Right renal cortex interstitium (tissue), 3 donors: ENCODE measurements around the gene ITGAE. TPM values are rescaled to one million over a fixed set of nuclear protein-coding genes. Genes with fewer than 3 reads are reported as not detected.

Experiments
- DNase-seq, 3 donors: peaks; one replicate each; pipeline ENCODE4 v3.0.0-alpha.2; 2013; ENCODE audit warnings: low read depth in 3 of 3, low spot score in 2 of 3
- polyA plus RNA-seq, 3 donors: library from polyadenylated mRNA; unstranded; fragments of 120-200 nt; gene quantifications; one replicate each; pipeline ENCODE4 v1.2.1, GENCODE V29; 2013; ENCODE audit not compliant: insufficient read length in 3 of 3

Gene ITGAE
- polyA plus RNA-seq, 3 donors, result 37.4 to 40.9 (median 38.3) TPM

DNA sequence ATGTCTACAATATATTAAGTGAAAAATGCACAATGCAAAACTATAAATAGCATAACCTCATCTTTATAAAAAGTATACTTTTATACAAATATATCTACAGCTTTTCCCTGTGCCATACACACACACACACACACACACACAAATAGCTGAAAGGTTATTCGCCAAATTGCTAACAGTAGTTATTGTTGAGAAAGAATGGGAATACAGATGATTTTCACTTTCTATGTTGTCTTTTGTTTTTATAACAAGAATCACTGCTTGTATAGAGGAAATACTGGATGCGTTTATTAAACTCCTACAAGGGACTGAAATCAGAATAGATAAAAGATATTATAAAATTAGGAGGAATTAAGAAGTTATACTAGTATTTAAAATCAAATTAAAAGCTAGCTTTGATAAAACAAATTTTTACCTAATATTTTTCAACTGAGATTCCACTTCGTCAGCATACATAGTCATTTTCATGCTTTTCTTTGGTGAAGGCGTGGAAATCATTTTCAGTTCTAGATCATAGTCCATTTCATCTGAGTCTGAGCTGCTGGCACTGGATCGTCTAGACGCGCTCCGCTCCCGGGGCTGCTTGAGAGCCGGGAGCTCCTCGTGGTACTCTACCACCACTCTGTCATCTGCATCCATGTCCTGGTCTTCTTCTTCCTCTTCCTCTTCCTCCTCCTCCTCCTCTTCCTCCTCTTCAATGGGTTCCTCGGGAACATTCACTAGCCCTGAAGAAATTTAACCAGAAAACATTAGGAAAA, 17.0 kb upstream of the ITGAE start:
- no peak for DNase-seq

DNA sequence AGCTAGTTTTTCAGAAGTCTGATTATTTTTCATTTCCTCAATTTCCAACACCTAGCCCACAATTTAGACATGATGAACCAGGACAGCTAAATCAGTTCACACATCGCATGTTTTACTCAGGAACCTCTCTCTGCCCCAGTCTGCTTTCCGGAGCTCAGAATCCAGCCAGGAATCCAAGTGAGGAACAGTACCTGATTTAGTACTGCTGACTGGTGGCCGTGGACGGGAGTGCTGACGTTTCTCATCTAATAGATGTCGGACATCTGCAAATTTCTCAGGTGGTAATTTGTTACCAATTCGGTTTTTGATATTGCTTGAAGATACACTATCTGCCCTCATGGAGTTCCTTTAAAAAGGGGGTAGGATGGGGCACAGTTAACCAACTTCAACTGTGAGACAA, 14.9 kb upstream of the ITGAE start:
- DNase-seq, result no peak

DNA sequence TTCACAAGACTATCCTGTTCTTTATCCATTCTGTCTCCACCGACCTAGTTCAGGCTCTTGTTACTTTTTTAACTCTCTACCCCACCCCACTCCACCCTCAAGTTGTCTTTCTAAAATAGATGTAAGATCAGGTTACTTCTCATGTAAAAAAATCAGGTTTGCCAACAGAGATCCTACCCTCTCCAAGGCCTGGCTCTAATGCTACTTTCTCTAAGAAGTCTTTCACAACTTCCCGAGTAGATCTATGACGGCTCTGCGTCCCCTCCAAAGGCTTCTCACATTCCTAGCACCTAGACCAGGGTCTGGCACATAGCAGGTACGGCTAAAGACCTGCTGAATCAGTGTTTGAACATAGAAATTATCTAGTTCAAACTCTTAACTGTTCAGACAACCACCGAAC, 14.1 kb upstream of the ITGAE start:
- no peak for DNase-seq

DNA sequence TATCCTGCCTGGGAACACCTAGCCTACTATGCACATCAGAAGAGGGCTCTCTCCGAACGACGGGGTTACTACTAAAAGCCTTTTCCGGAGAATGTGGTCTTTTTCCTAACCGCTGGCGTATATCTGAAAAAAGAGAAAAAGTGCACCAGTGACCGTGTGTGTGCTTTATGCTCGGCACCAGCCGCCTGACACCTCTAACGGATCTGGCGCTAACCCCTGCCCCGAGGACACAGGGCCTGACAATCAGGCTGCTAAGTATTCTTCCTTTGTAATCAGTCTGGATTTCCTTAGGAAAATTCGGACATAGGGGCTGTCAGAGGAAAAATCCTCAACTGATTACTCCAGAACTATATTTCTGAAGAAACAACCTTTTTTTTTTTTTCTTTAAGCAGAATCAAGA, 13.4 kb upstream of the ITGAE start:
- DNase-seq, result no peak

DNA sequence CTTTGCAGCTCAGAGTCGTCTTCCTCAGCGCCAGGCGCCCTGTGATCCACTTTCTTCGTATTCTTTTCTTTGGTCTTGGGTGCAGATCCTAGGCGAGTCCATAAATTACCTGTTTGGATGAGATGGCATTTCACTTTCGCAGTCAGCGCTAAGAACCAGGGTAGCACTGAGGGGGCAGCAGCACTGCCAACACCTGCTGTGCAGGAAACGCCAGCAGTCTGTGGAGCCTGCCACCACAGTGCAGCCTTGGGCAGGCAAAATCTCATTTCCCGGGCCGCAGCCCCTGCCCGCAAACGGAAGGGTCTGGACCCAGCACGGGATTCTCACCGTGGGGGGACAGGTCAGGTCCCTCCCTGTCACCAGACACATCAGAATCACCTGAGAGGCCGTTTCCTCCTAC, 12.2 kb upstream of the ITGAE start:
- DNase-seq, result no peak

DNA sequence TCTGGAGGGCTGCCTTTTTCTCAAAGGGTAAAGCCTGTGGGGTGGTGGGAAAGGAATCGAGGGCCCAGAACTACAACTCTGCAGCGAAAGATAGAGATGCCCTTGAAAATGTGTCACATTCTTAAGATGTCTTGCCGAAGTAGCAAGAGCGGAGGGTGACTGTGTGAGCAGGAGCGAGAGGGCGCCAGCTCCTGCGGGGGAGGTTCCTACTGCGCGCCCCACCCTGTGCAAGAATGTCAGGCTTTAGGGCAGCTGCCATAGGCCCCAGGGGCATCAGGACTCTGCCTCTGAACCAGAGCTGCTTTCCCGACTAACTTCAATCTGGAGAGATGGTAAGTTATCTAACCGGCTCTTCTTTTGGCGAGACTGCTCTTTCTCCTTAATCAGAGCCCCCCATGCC, 11.8 kb upstream of the ITGAE start:
- DNase-seq, result no peak

DNA sequence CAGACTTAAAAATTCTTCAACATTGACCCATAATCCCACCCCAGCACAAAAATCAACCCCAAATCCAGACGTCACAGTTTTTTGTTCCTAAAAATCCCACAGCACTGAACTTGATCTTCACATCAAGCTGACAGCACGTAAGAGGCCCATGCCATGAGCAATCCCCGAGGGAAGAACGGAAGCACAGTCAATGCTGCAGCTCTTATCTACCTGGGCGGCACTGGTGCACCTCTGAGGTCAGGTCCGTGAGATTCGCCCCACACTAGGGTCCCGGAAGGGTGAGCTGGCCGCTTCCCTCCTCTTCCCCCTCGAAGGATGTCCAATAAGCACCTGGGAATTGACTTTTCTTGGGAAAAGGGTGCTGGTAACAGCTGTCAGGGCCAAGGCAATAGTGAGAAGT, 11.3 kb upstream of the ITGAE start:
- no peak for DNase-seq

DNA sequence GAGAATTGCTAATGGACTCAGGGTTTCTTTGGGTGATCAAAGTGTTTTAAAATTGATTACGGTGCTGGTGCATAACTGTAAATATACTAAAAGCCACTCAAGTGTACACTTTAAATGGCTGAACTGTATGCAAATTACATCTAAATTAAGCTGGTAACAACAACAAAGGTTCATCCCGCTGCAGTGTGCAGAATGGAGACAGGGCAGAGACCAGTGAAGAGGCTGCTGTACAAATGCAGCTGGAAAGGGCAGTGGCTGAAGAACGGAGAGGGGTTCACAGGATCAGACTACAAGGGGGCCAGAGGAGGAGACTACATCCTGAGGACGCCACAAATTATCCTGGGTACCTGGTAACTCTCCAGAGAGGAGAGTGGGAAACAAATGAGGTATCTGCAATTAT, 9.0 kb upstream of the ITGAE start:
- no peak for DNase-seq

DNA sequence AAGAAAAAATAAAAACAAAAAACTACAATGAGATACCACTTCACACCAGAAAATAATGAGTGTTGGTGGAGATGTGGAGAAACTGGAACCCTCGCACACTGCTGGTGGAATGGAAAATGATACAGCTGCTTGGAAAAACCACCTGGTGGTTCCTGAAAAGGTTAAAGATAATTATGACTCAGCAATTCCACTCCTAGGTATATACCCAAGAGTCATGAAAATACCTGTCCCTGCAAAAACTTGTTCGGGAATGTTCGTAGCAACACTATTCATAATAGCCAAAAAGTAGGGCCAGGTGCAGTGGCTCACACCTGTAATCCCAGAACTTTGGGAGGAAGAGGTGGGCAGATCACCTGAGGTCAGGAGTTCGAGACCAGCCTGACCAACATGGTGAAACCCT, 8.1 kb upstream of the ITGAE start:
- DNase-seq, result no peak

DNA sequence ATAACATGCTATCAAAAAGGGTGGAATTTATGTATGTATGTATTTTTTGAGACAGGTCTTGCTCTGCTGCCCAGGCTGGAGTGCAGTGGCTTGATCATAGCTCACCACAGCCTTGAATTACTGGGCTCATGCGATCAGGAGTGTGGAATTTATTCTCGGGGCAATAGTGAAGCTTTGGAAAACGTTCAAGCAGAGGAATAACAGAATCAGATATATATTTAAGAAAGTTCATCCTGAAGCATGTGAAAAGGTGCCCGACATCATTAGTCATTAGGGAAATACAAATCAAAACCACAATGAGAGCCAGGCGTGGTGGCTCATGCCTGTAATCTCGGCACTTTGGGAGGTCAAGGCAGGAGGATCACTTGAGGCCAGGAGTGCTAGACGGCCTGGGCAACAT, 7.7 kb upstream of the ITGAE start:
- no peak for DNase-seq

DNA sequence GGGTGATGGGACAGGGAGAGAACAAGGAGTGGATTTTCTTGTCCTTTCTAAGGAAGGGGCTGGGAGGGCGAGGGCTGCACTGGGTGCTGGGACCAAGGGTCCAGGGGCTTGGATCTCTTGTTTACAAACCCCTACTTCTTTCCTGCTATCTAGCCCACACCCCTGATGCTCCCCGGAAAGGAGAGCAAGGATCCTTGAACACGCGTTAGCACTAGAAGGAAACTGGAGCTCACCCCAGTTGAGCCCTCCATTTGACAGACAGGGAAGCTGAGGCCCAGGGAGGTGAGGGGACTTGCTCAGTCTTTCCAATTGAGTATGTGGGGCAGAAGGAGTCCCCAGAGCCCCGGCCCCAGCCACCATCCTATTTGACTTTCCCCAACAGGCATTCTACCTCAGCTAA, 4.6 kb upstream of the ITGAE start:
- DNase-seq, result no peak

DNA sequence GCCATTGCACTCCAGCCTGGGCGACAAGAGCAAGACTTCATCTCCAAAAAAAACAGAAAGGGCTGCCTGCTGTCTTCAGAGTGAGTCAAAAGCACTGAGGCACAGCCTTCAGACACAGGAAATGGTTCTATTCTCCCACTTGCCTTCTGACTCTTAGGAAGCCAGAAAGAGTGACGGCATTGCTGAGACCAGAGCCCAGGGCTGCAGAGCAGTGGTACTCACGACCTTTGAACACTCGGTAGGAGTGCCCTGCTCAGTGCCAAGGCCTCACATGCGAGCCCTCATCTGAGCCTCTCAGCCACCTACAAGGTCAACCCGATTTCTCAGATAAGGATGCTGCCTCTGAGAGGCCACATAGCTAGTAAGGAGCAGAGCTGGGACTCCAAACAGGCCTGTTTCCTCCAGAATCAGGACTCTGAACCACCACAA, 3.5 kb upstream of the ITGAE start:
- no peak for DNase-seq

DNA sequence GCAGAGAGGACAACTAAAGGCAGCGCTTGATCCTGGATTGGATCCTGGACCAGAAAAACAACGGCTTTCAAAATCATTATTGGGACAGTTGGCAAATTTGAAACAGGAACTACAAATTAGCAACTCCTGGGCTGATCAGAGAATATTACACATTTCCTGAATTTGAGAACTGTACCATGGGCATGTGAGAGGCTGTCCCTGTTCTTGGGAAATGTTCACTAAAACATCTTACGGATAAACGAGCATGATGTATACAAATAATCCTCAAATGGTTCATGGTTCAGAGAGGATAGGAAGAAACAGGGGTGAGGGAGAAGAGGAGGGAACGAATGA, 2.3 kb upstream of the ITGAE start:
- DNase-seq, result no peak

DNA sequence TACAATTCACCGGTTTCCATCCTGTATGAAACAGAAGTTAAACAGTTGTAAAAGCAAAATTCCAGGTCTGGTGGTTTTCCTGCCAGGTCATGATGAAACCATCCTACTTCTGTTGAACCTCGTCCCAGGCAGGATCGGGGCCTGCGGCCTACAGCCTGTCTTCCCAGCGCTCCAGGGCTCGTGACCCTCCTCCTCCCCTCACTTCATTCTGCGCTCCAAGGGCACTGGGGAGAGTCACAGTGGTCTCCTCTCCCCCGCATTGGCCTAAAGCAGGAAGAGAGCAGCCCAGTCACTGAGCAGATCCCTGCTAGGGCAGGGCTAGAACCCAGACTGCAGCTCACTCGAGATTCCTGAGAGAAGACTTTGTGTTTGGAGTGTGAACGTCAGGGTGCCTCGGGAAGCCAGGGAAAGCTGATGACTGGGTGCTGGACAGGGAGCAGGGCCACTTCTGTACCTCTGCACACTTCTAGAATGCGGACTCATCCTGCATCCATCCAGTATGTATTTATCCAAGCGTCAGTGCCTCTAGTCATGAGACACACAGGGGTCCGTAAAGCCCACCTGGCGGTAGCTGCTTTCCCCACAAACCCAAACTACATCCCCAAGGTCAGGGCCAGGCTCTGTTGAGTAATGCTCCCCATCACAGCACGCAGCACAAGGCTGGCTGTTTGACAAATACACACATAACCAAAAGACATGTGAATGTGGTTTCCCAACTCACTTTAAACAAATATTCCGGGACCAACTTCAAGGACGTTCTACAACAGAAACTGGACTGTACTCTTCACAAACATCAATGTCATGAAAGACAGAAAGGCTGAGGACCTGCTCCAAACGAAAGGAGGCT, 1.7 kb upstream of the ITGAE start:
- no peak for DNase-seq

DNA sequence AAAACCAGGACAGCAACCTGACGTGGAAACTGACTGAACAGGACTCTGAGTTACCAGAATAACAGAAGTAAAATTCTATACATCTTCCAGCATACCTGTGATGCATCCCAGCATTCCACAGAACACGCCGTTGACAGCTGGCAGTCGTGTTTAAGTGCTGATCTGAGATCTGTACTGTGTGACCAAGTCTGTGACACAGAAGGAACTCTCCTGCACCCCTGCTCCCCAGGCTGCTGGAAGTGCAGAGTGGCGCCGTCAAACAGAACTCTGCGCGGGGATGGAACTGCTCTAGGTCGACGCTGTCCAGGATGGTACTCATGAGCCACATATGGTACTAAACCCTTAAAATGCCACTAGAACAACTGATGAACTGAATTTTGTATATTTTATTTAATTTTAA, 804 bp upstream of the ITGAE start:
- no peak for DNase-seq

DNA sequence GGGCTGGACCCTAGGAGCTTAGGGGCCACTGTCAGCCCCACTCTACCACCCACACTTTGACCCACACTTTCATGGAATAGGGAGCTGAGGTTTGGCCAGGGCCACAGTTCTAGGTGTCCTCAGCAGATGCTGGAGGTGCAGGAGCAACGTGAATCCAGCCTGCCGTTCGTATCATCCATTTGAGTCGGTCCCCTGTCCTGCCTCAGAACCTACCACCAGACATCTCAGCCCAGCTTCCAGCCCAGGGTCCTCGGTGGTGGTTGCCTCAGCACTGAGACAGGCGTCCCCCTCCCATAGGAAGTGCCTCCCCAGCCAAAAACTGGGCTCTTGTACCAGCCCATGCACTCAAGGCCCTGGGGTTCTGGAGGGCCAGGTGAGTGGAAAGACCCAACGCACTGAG, 359 bp upstream of the ITGAE start:
- no peak for DNase-seq

DNA sequence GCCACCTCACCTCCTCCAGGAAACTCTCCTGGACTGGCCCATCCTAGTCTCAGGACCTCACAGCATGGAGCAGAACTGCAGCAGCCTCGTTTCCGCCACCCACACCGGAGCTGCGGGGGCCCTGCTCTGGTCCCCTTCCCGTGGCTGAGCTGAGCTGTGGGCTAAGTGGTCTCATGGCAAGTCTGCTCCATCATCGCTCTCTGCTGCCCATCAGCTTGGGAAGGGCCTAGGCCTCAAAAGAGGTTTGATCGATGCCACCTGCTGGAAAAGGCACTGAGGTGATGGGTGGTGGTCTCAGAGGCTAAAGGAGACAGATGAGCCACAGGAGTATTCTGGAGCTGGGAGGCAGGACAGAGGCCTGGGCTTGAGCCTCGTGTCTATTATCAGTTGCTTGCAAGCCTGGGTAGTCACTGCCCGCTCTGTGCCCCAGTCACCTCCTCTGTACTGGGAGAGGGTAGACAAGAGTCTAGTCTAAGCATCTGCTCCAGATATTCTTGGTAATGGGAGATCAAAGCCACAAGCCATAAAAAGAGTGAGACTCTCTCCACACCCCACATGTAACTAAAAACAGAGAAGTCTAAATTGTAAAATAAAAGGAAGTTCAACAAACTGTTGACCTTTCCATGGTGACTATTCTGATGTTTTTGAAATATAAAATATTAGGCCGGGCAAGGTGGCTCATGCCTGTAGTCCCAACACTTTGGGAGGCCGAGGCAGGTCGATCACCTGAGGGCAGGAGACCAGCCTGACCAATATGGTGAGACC, 1.6 kb downstream of the ITGAE start:
- no peak for DNase-seq

DNA sequence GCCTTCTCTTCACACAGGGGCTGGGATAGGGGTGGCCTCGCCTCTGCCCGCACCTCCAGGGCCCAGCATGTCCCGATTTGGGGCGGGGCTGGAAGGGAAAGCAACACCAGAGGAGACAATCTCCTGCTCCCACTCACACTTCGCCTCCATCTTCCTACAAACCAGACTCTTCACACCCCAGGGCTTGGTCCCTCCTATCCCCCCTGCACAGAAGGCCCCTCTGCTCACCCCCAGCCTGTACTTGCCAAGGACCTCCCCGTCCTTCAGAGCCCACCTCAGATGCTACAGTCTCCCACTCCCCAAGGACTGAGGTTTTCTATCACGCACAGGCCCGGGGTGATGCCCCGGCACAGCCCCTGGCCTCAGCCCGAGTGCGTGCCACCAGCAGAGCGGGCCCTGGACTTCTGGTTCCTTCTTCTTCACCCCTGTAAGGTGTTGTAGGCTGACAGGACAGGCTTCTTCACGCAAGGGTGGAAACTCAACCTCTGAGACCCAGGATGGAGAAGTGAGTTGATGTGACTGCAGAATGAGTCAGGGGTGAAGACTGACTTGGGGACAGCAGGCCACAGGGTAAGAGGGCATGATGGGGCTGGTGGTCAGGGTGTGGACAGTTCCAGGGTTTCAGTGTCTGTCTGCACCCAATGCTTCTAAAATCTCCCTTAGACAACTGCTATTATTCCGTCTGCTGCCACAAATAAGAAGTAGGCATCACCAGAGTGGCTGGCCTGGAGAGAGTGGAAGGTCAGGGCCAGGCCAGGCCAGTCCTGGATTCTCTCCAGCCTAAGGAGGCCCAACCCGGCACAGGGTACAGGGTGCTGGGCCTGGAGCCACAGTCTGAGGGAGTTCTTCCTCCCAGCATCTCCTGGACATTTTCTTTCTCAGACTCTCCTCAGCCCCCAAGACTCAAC, 2.5 kb downstream of the ITGAE start:
- no peak for DNase-seq

DNA sequence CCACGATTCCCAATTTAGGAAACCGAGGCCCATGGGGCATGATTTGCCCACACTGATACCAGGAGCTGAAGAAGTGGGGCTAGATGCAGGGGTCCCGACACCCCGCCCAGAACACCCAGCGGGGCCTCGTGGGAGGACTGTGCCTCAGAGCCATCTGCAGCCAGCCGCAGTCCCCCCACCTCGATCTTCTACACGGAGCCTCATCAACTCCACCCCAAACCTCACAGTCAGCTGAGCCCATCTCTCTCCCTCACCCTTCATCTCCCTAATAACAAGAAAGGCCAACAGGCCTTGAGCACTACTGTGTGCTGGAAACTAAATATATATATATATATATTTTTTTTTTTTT, 4.2 kb downstream of the ITGAE start:
- DNase-seq, result no peak

DNA sequence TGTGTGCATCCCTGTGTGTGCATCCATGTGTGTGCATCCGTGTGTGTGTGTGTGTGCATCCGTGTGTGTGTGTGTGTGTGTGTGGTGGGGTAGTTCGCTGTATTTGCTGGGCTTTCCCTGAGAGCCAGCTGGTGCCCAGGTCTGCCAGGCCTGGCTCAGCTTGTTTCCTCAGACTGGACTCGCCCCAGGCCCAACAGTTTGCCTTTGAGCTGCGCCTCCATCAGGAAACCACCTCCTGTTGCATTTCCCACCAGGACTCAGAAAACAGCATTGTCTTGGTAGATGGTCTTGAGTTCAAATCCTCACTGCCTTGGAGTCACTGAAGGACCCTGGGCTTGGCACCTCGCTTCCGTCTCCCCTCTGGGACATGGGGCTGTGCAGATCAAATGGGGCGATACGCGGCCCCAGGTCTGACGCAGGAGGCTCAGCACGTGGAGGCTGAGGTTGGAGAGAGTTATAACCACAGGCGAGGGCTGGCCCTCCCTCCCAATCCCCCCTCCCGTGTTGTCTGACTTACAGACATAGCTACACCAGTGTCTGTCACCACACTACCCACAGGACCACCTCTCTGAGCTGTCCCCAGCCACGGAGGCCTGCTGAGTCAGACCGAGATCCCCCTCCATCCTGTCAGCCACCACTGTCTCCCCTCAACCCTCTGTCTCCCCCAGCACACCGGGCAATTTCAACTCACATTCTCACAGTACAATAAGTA, 4.7 kb downstream of the ITGAE start:
- no peak for DNase-seq
